Measurements from ENCODE around the gene GTF2IRD1. TPM values are rescaled to one million over a fixed set of nuclear protein-coding genes. Genes with fewer than 3 reads are reported as not detected.

GTF2IRD1 gene
- total and polyA plus RNA-seq, 2 experiments from 2014 or later = 28.7 to 37.1 TPM

- no peak overlapping the region for H3K4me3 ChIP-seq
- H3K27ac Mint-ChIP-seq = no peak overlapping the region
- TF ChIP-seq JUNB (IDR thresholded peaks at IDR 0.05; ENCODE audit: unreplicated experiment) (no peak), ZNF114 (CRISPR knock-in tag; IDR thresholded peaks at IDR 0.05) (no peak), ZNF331 (CRISPR knock-in tag; IDR thresholded peaks at IDR 0.05; ENCODE audit: low read depth) (no peak), CTCF (conservative IDR thresholded peaks at IDR 0.05; ENCODE audit: low read depth in 2 of 2) (no peak), EZH2phosphoT487 (IDR thresholded peaks at IDR 0.05; ENCODE audit: unreplicated experiment) (no peak), STAT1 (IDR thresholded peaks at IDR 0.05; ENCODE audit: unreplicated experiment) (no peak), EZH2 (IDR thresholded peaks at IDR 0.05; ENCODE audit: low read depth, unreplicated experiment) (no peak), REST (IDR thresholded peaks at IDR 0.05; ENCODE audit: unreplicated experiment) (no peak), CREB1 (CRISPR knock-in tag; IDR thresholded peaks at IDR 0.05; ENCODE audit: low read depth) (no peak), POLR2AphosphoS5 (IDR thresholded peaks at IDR 0.05; ENCODE audit: low read depth) (no peak), ETS1 (IDR thresholded peaks at IDR 0.05) (no peak), NANOG (IDR thresholded peaks at IDR 0.05; ENCODE audit: borderline replicate concordance) (no peak), ZNF462 (CRISPR knock-in tag; IDR thresholded peaks at IDR 0.05) (no peak)
- H3K79me2 ChIP-seq (replicated peaks; ENCODE audit: insufficient read depth) = no peaks in the 10 kb centered on the region
- no peak overlapping the region for H3K4me2 ChIP-seq
- ATAC-seq (no peak), DNase-seq (ENCODE audit: low spot score) (no peak)
- no peaks in the 10 kb centered on the region for H4K20me1 ChIP-seq (replicated peaks; ENCODE audit: insufficient read depth)
- H3K4me3 Mint-ChIP-seq = no peak overlapping the region
- no peaks in the 10 kb centered on the region for H3K27me3 ChIP-seq (ENCODE audit: insufficient read depth)
- peaks cover 14% of the 10 kb centered on the region; the same call in 2 of the 3 replicates for H3K36me3 Mint-ChIP-seq (ENCODE audit: low read depth)
- H3K4me1 Mint-ChIP-seq = peaks cover 6% of the 10 kb centered on the region; the same call in 2 of the 3 replicates
- no peaks in the 10 kb centered on the region for H3K36me3 ChIP-seq (ENCODE audit: insufficient read depth)
- no peaks in the 10 kb centered on the region for H3K9me3 Mint-ChIP-seq
- H3K27ac ChIP-seq (ENCODE audit: low read depth) = no peak overlapping the region
- H2AFZ ChIP-seq = no peak overlapping the region
- no peaks in the 10 kb centered on the region for H3K4me1 ChIP-seq (ENCODE audit: insufficient read depth)
- H3K27me3 Mint-ChIP-seq (ENCODE audit: insufficient read depth, low read depth, poor library complexity) = peaks cover 11% of the 10 kb centered on the region
- H3K9me2 ChIP-seq (ENCODE audit: insufficient read depth) = no peaks in the 10 kb centered on the region
- peaks cover 6% of the 10 kb centered on the region for H3F3A ChIP-seq (replicated peaks; ENCODE audit: low read depth)
Measured at GRCh38 chr7:74575811-74576210, 122.1 kb downstream of the GTF2IRD1 start.
